IPS DF 19.7 (cell line): ENCODE measurements around the gene CPA5.

Source experiments
- DNase-seq: peaks from one replicate; pipeline ENCODE4 v3.0.0-alpha.2; 2013; ENCODE audit warnings: low read depth, low spot score

The CPA5 gene

GRCh38 chr7:130395421-130395820, 50.8 kb downstream of the CPA5 start:
- DNase-seq = no peak

- no peak for DNase-seq
Observed at GRCh38 chr7:130396109-130396508, 51.5 kb downstream of the CPA5 start.

GRCh38 chr7:130397051-130397757, 52.6 kb downstream of the CPA5 start:
- no peak for DNase-seq

DNA sequence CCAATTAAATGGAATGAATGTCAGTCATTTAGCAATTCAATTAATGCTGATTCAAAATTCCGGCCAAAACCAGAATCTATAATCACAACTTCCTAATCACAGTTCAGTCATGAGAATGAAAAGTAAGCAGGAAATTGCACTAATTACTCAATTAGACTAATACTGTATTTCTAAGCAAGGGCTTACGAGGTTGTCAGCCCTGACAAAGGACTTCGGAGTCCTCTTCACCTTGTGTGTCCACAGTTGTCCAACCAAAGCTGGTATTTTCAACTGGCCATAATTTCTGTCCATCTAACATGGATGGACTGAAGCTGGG, 53.1 kb downstream of the CPA5 start:
- DNase-seq = no peak

- no peak for DNase-seq
Observed at GRCh38 chr7:130398526-130399090, 54.0 kb downstream of the CPA5 start.

- DNase-seq = no peak
Observed at GRCh38 chr7:130400120-130400572, 55.5 kb downstream of the CPA5 start.

- no peak for DNase-seq
Observed at GRCh38 chr7:130401101-130401500, 56.5 kb downstream of the CPA5 start.

DNA sequence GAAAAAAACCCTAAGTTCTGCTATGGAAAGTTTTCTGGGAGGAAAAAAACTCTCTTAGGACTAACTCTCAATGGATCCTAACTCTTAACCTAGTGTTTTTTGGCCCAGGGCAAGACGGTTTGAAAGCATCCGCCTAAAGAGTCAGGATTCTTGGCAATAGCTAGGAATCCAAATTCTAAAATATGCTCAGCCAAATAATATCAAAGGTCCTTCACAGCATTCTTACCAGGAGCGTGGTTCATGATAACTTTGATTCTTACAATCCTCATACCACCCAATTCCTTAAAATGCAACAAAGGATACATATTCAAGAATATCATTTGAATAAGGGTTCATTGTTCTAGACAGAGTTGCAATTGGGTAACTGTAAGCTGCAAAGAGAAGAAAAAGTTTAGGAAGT, 57.0 kb downstream of the CPA5 start:
- DNase-seq = no peak

- no peak for DNase-seq
Observed at GRCh38 chr7:130405003-130405402, 60.4 kb downstream of the CPA5 start.

DNA sequence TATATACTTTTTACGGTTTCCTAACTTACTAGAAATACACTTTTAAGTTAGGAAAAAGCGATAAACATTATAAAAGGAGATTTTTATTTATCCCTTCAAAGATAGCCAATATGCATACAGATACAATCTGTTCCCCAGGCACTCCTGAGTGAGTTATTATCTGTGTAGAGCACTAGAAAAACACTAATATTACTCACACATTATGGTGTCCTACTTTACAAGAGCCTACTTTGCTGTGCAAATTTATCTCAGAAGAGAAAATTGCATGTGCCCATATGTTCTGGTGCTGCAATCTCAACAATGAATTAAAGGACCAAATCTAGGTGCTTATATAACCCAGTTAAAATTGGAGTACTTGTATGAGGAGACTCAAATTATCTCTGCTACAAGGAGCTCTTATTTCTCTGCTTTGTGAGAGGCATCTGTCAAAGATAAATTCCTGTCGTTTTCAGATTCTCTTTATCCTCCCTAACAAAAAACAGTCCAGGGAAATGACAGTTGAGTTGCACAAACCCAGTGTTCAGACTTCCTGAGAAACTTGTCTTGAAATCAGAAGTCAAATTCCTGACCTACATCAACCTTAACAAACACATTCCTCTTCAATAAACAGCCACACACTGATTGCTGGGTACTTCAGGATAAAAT, 64.6 kb downstream of the CPA5 start:
- DNase-seq = no peak

GRCh38 chr7:130409712-130410072, 65.1 kb downstream of the CPA5 start:
- no peak for DNase-seq

GRCh38 chr7:130410868-130411541, 66.4 kb downstream of the CPA5 start:
- DNase-seq = no peak

DNA sequence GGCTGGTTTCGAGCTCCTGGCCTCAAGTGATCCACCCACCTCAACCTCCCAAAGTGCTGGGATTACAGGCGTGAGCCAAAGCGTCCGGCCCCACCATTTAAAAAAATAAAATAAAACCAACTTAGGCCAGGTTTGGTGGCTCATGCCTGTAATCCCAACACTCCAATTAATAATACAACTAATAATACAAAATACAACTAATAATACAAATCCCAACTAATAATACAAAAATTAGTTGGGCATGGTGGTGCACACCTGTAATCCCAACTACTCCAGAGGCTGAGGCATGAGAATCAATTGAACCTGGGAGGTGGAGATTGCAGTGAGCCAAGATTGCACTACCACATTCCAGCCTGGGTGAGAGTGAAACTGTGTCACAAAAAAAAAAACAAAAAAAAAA, 68.6 kb downstream of the CPA5 start:
- no peak for DNase-seq

DNA sequence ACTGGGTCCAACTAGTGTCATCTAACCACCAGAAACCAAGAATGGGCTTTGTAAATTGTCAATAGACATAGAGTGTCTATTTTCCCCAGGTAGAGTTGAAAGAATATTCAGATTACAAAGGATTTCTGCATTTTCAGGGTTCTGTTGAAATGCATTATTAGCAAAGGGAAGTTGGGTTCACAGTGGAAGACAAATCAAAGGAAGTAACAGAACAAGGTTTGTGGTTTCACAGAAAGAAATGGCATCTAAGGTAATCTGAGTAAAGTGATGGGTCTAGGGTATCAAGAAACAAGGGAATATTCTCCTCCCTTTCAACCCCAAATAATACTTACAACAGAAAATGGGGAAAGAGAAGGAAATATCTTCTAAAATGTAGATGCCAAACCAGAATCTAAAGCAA, 70.4 kb downstream of the CPA5 start:
- no peak for DNase-seq

DNA sequence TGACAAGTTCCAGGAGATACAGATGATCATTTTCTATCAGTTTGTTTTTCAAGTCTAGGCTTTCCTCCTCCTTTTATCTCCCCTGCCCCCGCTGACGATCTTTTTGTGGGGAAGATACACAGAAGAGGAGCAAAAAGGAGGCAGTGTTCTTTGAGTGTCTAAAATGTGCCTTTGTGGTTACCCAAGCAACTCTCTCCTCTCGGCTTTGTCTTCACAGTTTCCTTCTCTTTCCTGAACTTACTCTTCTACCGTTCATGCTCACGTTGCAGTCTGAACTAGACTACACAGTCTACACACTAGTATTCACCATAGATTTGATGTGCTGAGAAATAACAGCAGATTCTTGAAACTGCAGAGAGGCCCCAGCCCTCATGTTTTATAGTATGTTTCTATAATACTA, 72.6 kb downstream of the CPA5 start:
- DNase-seq = no peak

GRCh38 chr7:130418306-130418705, 73.7 kb downstream of the CPA5 start:
- no peak for DNase-seq
